Measurements from ENCODE around the gene CD40. TPM values are rescaled to one million over a fixed set of nuclear protein-coding genes. Genes with fewer than 3 reads are reported as not detected.

Gene CD40
- total and polyA plus RNA-seq, 3 donors from 2014 or later: 5.0 to 8.8 (median 5.3) TPM

DNA sequence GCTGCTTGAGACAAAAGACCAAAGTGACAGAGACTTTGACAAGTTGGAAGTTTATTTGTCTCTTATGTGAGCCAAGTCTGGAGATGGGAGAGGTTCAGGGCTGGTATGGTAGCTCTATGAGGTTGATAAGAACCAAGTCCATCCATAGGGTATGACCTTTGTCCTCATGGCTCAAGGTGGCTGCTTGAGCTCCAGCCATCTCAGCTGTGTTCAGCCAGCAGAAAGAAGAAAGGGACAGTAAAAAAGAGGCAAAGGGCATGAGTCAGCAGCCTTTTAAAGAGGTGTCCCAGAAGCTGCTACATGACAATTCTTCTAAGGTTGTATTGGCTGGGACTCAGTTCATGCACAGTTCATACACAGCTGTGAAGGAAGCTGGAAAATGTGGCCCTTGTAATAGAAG is 49.0 kb downstream of the CD40 start:
- TF ChIP-seq, protein P1, sequence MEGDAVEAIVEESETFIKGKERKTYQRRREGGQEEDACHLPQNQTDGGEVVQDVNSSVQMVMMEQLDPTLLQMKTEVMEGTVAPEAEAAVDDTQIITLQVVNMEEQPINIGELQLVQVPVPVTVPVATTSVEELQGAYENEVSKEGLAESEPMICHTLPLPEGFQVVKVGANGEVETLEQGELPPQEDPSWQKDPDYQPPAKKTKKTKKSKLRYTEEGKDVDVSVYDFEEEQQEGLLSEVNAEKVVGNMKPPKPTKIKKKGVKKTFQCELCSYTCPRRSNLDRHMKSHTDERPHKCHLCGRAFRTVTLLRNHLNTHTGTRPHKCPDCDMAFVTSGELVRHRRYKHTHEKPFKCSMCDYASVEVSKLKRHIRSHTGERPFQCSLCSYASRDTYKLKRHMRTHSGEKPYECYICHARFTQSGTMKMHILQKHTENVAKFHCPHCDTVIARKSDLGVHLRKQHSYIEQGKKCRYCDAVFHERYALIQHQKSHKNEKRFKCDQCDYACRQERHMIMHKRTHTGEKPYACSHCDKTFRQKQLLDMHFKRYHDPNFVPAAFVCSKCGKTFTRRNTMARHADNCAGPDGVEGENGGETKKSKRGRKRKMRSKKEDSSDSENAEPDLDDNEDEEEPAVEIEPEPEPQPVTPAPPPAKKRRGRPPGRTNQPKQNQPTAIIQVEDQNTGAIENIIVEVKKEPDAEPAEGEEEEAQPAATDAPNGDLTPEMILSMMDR (IDR thresholded peaks at IDR 0.05): no peak
- no peak for TF ChIP-seq POLR2A (IDR thresholded peaks at IDR 0.05)
- intact Hi-C loops (cut with DNase I; ENCODE audit: low total_unique reads): no loop called here
- no peaks in the 10 kb centered on the region for H3K27me3 ChIP-seq

GRCh38 chr20:46168438-46168837 is 50.3 kb downstream of the CD40 start:
- Histone ChIP-seq H3K4me1 (no peaks in the 10 kb centered on the region), H3K9me3 (no peaks in the 10 kb centered on the region), H3K27me3 (no peaks in the 10 kb centered on the region), H3K36me3 (ENCODE audit: low read depth, missing control alignments) (no peaks in the 10 kb centered on the region), H3K27ac (no peak overlapping the region), H3K4me3 (no peak overlapping the region)
- intact Hi-C loops (cut with DNase I; ENCODE audit: low total_unique reads): no loop called here
- DNase-seq: no peak
- no peak for TF ChIP-seq POLR2A (IDR thresholded peaks at IDR 0.05)
- TF ChIP-seq, protein P1 (IDR thresholded peaks at IDR 0.05): no peak
- WGBS, 2 donors: 66 to 70% methylated on average over 8 of the region's 8 CpGs

More for the DNA sequence above, 49.0 kb downstream of the CD40 start:
- no peaks in the 10 kb centered on the region for H3K9me3 ChIP-seq
- no peaks in the 10 kb centered on the region for H3K36me3 ChIP-seq (ENCODE audit: low read depth, missing control alignments)
- DNase-seq: no peak
- no peak overlapping the region for H3K4me3 ChIP-seq
- no peaks in the 10 kb centered on the region for H3K4me1 ChIP-seq
- H3K27ac ChIP-seq: no peak overlapping the region

GRCh38 chr20:46169245-46170171 is 51.4 kb downstream of the CD40 start:
- Histone ChIP-seq H3K9me3 (no peaks in the 10 kb centered on the region), H3K4me1 (no peaks in the 10 kb centered on the region), H3K27me3 (no peaks in the 10 kb centered on the region), H3K27ac (no peak overlapping the region), H3K36me3 (ENCODE audit: low read depth, missing control alignments) (no peaks in the 10 kb centered on the region), H3K4me3 (no peak overlapping the region)
- no peak for DNase-seq
- no peak for TF ChIP-seq POLR2A (IDR thresholded peaks at IDR 0.05)
- TF ChIP-seq, protein P1 (IDR thresholded peaks at IDR 0.05): no peak
- 65 to 73% methylated on average over 13 of the region's 13 CpGs for WGBS, 2 donors
- intact Hi-C loops (cut with DNase I; ENCODE audit: low total_unique reads): no loop called here

DNA sequence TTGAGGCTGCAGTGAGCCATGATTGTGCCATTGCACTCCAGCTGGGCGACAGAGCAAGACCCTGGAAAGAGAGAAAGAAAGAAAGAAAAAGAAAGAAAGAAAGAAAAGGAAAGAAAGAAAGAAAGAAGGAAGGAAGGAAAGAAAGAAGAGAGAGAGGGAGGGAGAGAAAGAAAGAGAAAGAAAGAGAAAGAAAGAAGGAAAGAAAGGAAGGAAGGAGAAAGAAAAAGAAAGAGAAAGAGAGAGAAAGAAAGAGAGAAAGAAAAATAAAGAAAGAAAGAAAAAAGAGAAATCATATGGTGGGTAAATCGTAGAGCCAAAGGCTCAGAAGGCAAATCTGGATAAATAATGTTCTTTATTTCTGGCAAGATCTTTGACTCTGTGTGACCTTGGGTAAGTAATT is 53.4 kb downstream of the CD40 start:
- 73 to 80% methylated on average over 2 of the region's 2 CpGs for WGBS, 2 donors
- TF ChIP-seq POLR2A (IDR thresholded peaks at IDR 0.05): no peak
- TF ChIP-seq, protein P1 (IDR thresholded peaks at IDR 0.05): no peak
- intact Hi-C loops (cut with DNase I; ENCODE audit: low total_unique reads): no loop called here

More for the DNA sequence above, 53.4 kb downstream of the CD40 start:
- H3K9me3 ChIP-seq: no peaks in the 10 kb centered on the region
- no peak overlapping the region for H3K4me3 ChIP-seq
- no peak overlapping the region for H3K27ac ChIP-seq
- no peaks in the 10 kb centered on the region for H3K36me3 ChIP-seq (ENCODE audit: low read depth, missing control alignments)
- DNase-seq: no peak
- H3K4me1 ChIP-seq: no peaks in the 10 kb centered on the region
- no peaks in the 10 kb centered on the region for H3K27me3 ChIP-seq

Data from testis (tissue), 3 donors.